Neural crest cell (in vitro differentiated cells): ENCODE measurements around the gene PDGFC. TPM values are rescaled to one million over a fixed set of nuclear protein-coding genes. Genes with fewer than 3 reads are reported as not detected.
"Not testable (repeated sequence)": the region's sequence is repeated elsewhere in the genome, so short reads cannot be mapped to it uniquely, and the experiment has no call there.

Experiments used
- DNase-seq: peaks from one replicate; pipeline ENCODE4 v3.0.0; 2021; ENCODE audit warnings: low read depth, mixed read lengths, low spot score
- H3K27ac Mint-ChIP-seq: one replicate; pipeline ENCODE4 v1.8.0; 2021; ENCODE audit warnings: mild to moderate bottlenecking, mixed read lengths; ENCODE audit not compliant: unreplicated experiment
- H3K27me3 Mint-ChIP-seq: 2 replicates; pipeline ENCODE4 v1.8.0; 2021; ENCODE audit warnings: low read depth, mild to moderate bottlenecking, mixed read lengths
- H3K36me3 Mint-ChIP-seq: 2 replicates; pipeline ENCODE4 v1.8.0; 2021; ENCODE audit warnings: low read depth, mild to moderate bottlenecking, mixed read lengths
- H3K4me1 Mint-ChIP-seq: 2 replicates; pipeline ENCODE4 v1.8.0; 2021; ENCODE audit warnings: mixed read lengths
- H3K4me3 Mint-ChIP-seq: one replicate; pipeline ENCODE4 v1.8.0; 2021; ENCODE audit warnings: mild to moderate bottlenecking, mixed read lengths
- H3K9me3 Mint-ChIP-seq: 2 replicates; pipeline ENCODE4 v1.8.0; 2021; ENCODE audit warnings: mixed read lengths
- total RNA-seq: library from RNA; stranded (reverse); gene quantifications from 2 replicates; pipeline ENCODE4 v1.2.1, GENCODE V29; 2021
- TF ChIP-seq, protein P1 (sequence below): fragments of 200-600 bp; sonication (generic); conservative IDR thresholded peaks from 2 replicates; pipeline ENCODE4 v1.5.0; 2021; ENCODE audit warnings: antibody characterized with exemption, mild to moderate bottlenecking

PDGFC gene
- total RNA-seq, 1 donor from 2014 or later, result 19.1 TPM

DNA sequence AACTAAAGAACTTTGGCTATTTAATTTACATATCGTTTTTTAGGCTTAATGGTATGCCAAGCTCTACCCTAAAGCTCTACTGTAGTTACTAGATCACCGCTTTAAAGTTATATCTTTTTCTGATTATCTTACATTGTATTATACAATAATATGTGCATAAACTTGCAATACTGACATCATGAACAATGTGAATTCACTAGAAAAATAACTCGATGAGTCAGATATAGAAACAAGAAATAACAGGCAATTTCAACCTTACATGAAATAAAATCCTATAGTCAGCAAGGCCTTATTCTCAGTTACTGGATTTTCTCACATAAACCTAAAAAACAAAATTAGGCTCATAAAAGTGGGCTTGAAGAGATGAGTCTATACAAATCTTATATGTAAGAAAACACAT lies 32.5 kb downstream of the PDGFC start:
- DNase-seq, result no peak
- Mint-ChIP-seq H3K9me3 (no peaks in the 10 kb centered on the region), H3K4me1 (peaks cover 22% of the 10 kb centered on the region), H3K27ac (no peak overlapping the region), H3K4me3 (no peak overlapping the region), H3K27me3 (no peaks in the 10 kb centered on the region), H3K36me3 (no peaks in the 10 kb centered on the region)
- TF ChIP-seq, protein P1, sequence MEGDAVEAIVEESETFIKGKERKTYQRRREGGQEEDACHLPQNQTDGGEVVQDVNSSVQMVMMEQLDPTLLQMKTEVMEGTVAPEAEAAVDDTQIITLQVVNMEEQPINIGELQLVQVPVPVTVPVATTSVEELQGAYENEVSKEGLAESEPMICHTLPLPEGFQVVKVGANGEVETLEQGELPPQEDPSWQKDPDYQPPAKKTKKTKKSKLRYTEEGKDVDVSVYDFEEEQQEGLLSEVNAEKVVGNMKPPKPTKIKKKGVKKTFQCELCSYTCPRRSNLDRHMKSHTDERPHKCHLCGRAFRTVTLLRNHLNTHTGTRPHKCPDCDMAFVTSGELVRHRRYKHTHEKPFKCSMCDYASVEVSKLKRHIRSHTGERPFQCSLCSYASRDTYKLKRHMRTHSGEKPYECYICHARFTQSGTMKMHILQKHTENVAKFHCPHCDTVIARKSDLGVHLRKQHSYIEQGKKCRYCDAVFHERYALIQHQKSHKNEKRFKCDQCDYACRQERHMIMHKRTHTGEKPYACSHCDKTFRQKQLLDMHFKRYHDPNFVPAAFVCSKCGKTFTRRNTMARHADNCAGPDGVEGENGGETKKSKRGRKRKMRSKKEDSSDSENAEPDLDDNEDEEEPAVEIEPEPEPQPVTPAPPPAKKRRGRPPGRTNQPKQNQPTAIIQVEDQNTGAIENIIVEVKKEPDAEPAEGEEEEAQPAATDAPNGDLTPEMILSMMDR, result no peak

GRCh38 chr4:156934259-156934635 lies 37.4 kb downstream of the PDGFC start:
- peaks cover 7% of the 10 kb centered on the region for H3K36me3 Mint-ChIP-seq

DNA sequence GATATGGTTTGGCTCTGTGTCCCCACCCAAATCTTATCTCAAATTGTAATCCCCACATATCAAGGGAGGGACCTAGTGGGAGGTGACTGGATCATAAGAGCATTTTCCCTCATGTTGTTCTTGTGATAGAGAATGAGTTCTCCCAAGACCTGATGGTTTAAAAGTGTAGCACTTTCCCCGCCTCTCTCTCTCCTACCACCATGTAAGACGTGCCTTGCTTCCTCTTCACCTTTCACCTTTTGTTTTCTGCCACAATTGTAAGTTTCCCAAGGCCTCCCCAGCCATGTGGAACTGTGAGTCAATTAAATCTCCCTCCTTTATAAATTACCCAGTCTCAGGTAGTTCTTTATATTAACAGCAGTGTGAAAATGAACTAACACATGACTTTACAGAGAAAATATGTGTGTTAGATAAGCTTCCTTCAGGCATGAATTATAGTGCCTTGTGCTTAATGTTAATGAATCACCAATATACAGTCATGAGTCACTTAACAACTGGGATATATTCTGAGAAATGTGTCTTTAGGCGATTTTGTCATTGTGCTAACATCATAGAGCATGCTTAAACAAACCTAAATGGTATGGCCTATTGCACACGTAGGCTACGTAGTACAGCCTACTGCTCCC lies 37.9 kb downstream of the PDGFC start:
- DNase-seq, result no peak
- H3K4me1 Mint-ChIP-seq, result peaks cover 23% of the 10 kb centered on the region
- no peaks in the 10 kb centered on the region for H3K27me3 Mint-ChIP-seq
- TF ChIP-seq, protein P1, result no peak
- no peak overlapping the region for H3K4me3 Mint-ChIP-seq
- H3K36me3 Mint-ChIP-seq, result peaks cover 7% of the 10 kb centered on the region
- no peak overlapping the region for H3K27ac Mint-ChIP-seq
- H3K9me3 Mint-ChIP-seq, result peaks cover 4% of the 10 kb centered on the region

More at GRCh38 chr4:156934259-156934635, 37.4 kb downstream of the PDGFC start:
- H3K27ac Mint-ChIP-seq, result no peak overlapping the region
- TF ChIP-seq, protein P1, result no peak
- H3K4me3 Mint-ChIP-seq, result no peak overlapping the region
- no peaks in the 10 kb centered on the region for H3K27me3 Mint-ChIP-seq
- H3K4me1 Mint-ChIP-seq, result peaks cover 18% of the 10 kb centered on the region
- H3K9me3 Mint-ChIP-seq, result peaks cover 4% of the 10 kb centered on the region
- DNase-seq, result no peak

GRCh38 chr4:156932360-156932759 lies 39.2 kb downstream of the PDGFC start:
- H3K27ac Mint-ChIP-seq, DNase-seq, H3K4me3 Mint-ChIP-seq, H3K27me3 Mint-ChIP-seq: not testable (repeated sequence)
- H3K4me1 Mint-ChIP-seq, result peaks cover 25% of the 10 kb centered on the region
- peaks cover 17% of the 10 kb centered on the region for H3K36me3 Mint-ChIP-seq
- peaks cover 12% of the 10 kb centered on the region for H3K9me3 Mint-ChIP-seq

- peaks cover 17% of the 10 kb centered on the region for H3K36me3 Mint-ChIP-seq
- peaks cover 15% of the 10 kb centered on the region for H3K9me3 Mint-ChIP-seq
- no peak for DNase-seq
- TF ChIP-seq, protein P1, result no peak
- H3K27ac Mint-ChIP-seq, result peak overlapping the region; percentile 29
- peaks cover 25% of the 10 kb centered on the region for H3K4me1 Mint-ChIP-seq
- H3K27me3 Mint-ChIP-seq, result no peaks in the 10 kb centered on the region
- H3K4me3 Mint-ChIP-seq, result no peak overlapping the region
Observed at GRCh38 chr4:156931267-156931666, 40.3 kb downstream of the PDGFC start.

GRCh38 chr4:156929386-156930105 lies 42.1 kb downstream of the PDGFC start:
- Mint-ChIP-seq H3K36me3 (peaks cover 17% of the 10 kb centered on the region), H3K27ac (no peak overlapping the region), H3K9me3 (peaks cover 15% of the 10 kb centered on the region), H3K27me3 (no peaks in the 10 kb centered on the region), H3K4me1 (peaks cover 25% of the 10 kb centered on the region), H3K4me3 (no peak overlapping the region)
- DNase-seq, result no peak
- TF ChIP-seq, protein P1, result no peak
